Prostate gland (tissue), 2 donors: ENCODE measurements around the gene SCAPER. TPM values are rescaled to one million over a fixed set of nuclear protein-coding genes. Genes with fewer than 3 reads are reported as not detected.

Experiments used
- DNase-seq: peaks from one replicate; pipeline ENCODE4 v3.0.0-alpha.2; 2019; ENCODE audit warnings: low spot score
- H3K27ac ChIP-seq, 2 donors: fragments of 200-600 bp; sonication (generic); 2 replicates each; pipeline ENCODE4 v1.5.1; 2017 to 2019
- H3K27me3 ChIP-seq: fragments of 200-600 bp; sonication (generic); replicated peaks from 2 replicates; pipeline ENCODE4 v1.5.1; 2019; ENCODE audit not compliant: insufficient read depth
- H3K36me3 ChIP-seq, 2 donors: fragments of 200-600 bp; sonication (generic); 1 replicate in 1 of 2; 2 replicates in 1 of 2; pipeline versions ENCODE4 v1.5.1 to v1.8.1; 2017 to 2019
- H3K4me1 ChIP-seq: fragments of 200-600 bp; sonication (generic); replicated peaks from 2 replicates; pipeline ENCODE4 v1.5.1; 2019
- H3K4me3 ChIP-seq, 2 donors: fragments of 200-600 bp; sonication (generic); 2 replicates each; pipeline ENCODE4 v1.5.1; 2017 to 2019
- H3K9me3 ChIP-seq: fragments of 200-600 bp; sonication (generic); 2 replicates; pipeline ENCODE4 v1.5.1; 2017
- POLR2A ChIP-seq: fragments of 450-650 bp; IDR thresholded peaks from one replicate; pipeline ENCODE4 v1.6.1; 2016; ENCODE audit warnings: antibody characterized with exemption, mild to moderate bottlenecking
- POLR2AphosphoS5 ChIP-seq: sonication (generic); formaldehyde crosslinking; IDR thresholded peaks from one replicate; pipeline ENCODE4 v1.6.1; 2017; ENCODE audit warnings: antibody characterized with exemption
- WGBS: methylation state at CpG from one replicate; pipeline ENCODE4 v1.1.5; 2018; 5-methylcytosine and 5-hydroxymethylcytosine counted together
- intact Hi-C: fragments of 100-400 bp; cut with DNase I; formaldehyde crosslinking; loops from one replicate; pipeline ENCODE4 v1.14.2; 2022
- total RNA-seq, 2 donors: library from RNA; depleted of rRNA; stranded (reverse); fragments of >200 nt; gene quantifications; one replicate each; pipeline ENCODE4 v1.1.0, GENCODE V29; 2016
- TF ChIP-seq, protein P1 (sequence below), 4 experiments: fragments of 200-600 bp in 2 of 4; fragments of 450-650 bp in 2 of 4; sonication (generic) in 2 of 4; IDR thresholded peaks; 1 replicate in 3 of 4; 2 replicates in 1 of 4; pipeline ENCODE4 v1.5.1; 2016 to 2019; ENCODE audit warnings: antibody characterized with exemption in 4 of 4, mild to moderate bottlenecking in 2 of 4, moderate library complexity in 2 of 4

SCAPER gene
- total RNA-seq, 2 donors from 2014 or later: 19.1 to 38.9 TPM

- intact Hi-C loops: no loop called here
- H3K9me3 ChIP-seq: no peaks in the 10 kb centered on the region
- no peak for DNase-seq
- no peaks in the 10 kb centered on the region for H3K27me3 ChIP-seq
- TF ChIP-seq, protein P1, sequence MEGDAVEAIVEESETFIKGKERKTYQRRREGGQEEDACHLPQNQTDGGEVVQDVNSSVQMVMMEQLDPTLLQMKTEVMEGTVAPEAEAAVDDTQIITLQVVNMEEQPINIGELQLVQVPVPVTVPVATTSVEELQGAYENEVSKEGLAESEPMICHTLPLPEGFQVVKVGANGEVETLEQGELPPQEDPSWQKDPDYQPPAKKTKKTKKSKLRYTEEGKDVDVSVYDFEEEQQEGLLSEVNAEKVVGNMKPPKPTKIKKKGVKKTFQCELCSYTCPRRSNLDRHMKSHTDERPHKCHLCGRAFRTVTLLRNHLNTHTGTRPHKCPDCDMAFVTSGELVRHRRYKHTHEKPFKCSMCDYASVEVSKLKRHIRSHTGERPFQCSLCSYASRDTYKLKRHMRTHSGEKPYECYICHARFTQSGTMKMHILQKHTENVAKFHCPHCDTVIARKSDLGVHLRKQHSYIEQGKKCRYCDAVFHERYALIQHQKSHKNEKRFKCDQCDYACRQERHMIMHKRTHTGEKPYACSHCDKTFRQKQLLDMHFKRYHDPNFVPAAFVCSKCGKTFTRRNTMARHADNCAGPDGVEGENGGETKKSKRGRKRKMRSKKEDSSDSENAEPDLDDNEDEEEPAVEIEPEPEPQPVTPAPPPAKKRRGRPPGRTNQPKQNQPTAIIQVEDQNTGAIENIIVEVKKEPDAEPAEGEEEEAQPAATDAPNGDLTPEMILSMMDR (IDR thresholded peaks at IDR 0.05): no peak
- TF ChIP-seq POLR2AphosphoS5: no peak
- no peak for TF ChIP-seq POLR2A
- no peak overlapping the region for H3K27ac ChIP-seq
- 94% methylated on average over 1 of the region's 1 CpG for WGBS
- no peaks in the 10 kb centered on the region for H3K36me3 ChIP-seq
- no peak overlapping the region for H3K4me3 ChIP-seq
- H3K4me1 ChIP-seq: no peaks in the 10 kb centered on the region
These were observed 524.9 kb downstream of the SCAPER start for GRCh38 chr15:76380249-76380648.

- WGBS: 91% methylated on average over 1 of the region's 1 CpG
- H3K9me3 ChIP-seq: no peaks in the 10 kb centered on the region
- TF ChIP-seq, protein P1 (IDR thresholded peaks at IDR 0.05): no peak
- TF ChIP-seq POLR2AphosphoS5 (no peak), POLR2A (no peak)
- no peaks in the 10 kb centered on the region for H3K27me3 ChIP-seq
- intact Hi-C loops: no loop called here
- H3K4me1 ChIP-seq: no peaks in the 10 kb centered on the region
- no peak overlapping the region for H3K27ac ChIP-seq
- no peak for DNase-seq
- no peaks in the 10 kb centered on the region for H3K36me3 ChIP-seq
- no peak overlapping the region for H3K4me3 ChIP-seq
These were observed 526.4 kb downstream of the SCAPER start for GRCh38 chr15:76378691-76379090.

- TF ChIP-seq POLR2AphosphoS5 (no peak), POLR2A (no peak)
- TF ChIP-seq, protein P1 (IDR thresholded peaks at IDR 0.05): no peak
- H3K4me1 ChIP-seq: no peaks in the 10 kb centered on the region
- H3K4me3 ChIP-seq: no peak overlapping the region
- no peak for DNase-seq
- no peaks in the 10 kb centered on the region for H3K9me3 ChIP-seq
- no peaks in the 10 kb centered on the region for H3K36me3 ChIP-seq
- no peaks in the 10 kb centered on the region for H3K27me3 ChIP-seq
- H3K27ac ChIP-seq: no peak overlapping the region
- intact Hi-C loops: no loop called here
These were observed 527.4 kb downstream of the SCAPER start for GRCh38 chr15:76377751-76378150.

DNA sequence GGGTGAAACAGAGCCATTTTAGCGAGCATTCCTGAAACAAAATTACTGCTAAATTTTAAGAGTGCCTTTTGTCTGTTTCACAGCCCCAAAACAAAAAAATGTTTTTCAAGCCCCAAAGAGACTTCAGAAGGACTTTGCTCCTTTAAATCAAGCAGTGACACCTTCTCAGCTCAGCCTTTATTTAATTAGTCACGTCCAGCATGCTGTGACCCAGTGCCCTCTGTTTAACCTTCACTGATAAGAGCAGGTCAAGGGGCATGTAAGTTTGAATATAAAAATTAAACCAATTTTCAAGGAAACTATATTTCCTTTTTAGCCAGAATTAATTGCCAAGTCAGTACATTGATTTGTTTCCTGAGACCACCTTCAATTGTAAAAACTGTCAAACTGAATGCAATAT is 527.9 kb downstream of the SCAPER start:
- 84% methylated on average over 2 of the region's 2 CpGs for WGBS

DNA sequence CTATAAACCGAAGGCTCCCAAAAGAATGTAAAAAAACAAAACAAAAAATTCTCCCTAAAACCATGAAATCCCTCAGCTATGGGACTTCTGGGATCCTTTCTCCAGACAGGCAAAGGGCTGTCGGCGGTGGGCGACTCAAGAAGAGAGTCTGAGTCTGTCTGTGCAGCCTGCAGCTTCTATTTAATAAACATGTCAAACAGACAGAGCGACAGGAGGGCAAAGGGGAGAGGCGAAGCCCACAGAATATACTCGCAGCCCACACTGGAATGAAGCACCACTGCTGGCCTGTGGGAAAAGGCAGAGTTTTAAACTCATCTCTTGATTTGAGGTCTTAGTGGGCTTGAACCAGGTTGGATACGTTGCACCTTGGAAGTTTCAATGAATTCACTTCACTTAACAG is 528.3 kb downstream of the SCAPER start:
- H3K4me3 ChIP-seq: no peak overlapping the region
- intact Hi-C loops: no loop called here
- DNase-seq: no peak
- H3K4me1 ChIP-seq: no peaks in the 10 kb centered on the region
- 87% methylated on average over 8 of the region's 8 CpGs for WGBS
- no peaks in the 10 kb centered on the region for H3K27me3 ChIP-seq
- H3K9me3 ChIP-seq: no peaks in the 10 kb centered on the region
- TF ChIP-seq POLR2A (no peak), POLR2AphosphoS5 (no peak)
- TF ChIP-seq, protein P1 (IDR thresholded peaks at IDR 0.05): no peak
- H3K27ac ChIP-seq: no peak overlapping the region
- H3K36me3 ChIP-seq: no peaks in the 10 kb centered on the region

More for the DNA sequence above, 527.9 kb downstream of the SCAPER start:
- intact Hi-C loops: no loop called here
- no peaks in the 10 kb centered on the region for H3K27me3 ChIP-seq
- TF ChIP-seq, protein P1 (IDR thresholded peaks at IDR 0.05): no peak
- no peak for TF ChIP-seq POLR2AphosphoS5
- TF ChIP-seq POLR2A: no peak
- H3K4me1 ChIP-seq: no peaks in the 10 kb centered on the region
- no peaks in the 10 kb centered on the region for H3K36me3 ChIP-seq
- H3K9me3 ChIP-seq: no peaks in the 10 kb centered on the region
- no peak overlapping the region for H3K4me3 ChIP-seq
- no peak for DNase-seq
- no peak overlapping the region for H3K27ac ChIP-seq
